HS-27A (cell line): ENCODE data around the gene ATRIP.

Experiments used
- DNase-seq: peaks from one replicate; pipeline ENCODE4 v3.0.0-alpha.2; 2012; ENCODE audit warnings: low read depth, missing footprints

ATRIP gene

GRCh38 chr3:48504051-48504946 lies 57.8 kb downstream of the ATRIP start, which contains the start of gene SHISA5:
TSS of gene SHISA5 (minus strand) at chr3:48504174. CDS start at chr3:48504094, 80 bp downstream.
- no peak for DNase-seq

- no peak for DNase-seq
Observed at GRCh38 chr3:48505146-48505545, 58.6 kb downstream of the ATRIP start.

- no peak for DNase-seq
Observed at GRCh38 chr3:48505968-48506504, 59.5 kb downstream of the ATRIP start.

GRCh38 chr3:48507256-48508061 lies 60.9 kb downstream of the ATRIP start:
- peak; percentile 40 for DNase-seq

DNA sequence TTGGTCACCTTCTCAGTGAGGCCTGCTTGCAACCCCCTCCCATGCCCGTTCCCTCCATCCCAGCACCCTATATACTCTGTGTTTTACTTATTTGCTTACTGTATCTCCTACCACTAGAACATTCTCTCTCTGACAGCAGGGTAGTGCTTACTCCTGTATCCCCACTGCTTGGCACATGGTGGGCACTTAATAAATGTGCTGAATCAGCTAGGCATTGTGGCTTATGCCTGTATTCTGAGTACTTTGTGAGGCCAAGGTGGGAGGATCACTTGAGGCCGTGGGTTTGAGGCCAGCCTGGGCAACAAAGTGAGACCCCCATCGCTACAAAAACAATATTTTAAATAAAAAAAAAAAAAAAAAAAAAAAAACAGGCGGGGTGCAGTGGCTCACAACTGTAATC lies 65.0 kb downstream of the ATRIP start:
- no peak for DNase-seq

DNA sequence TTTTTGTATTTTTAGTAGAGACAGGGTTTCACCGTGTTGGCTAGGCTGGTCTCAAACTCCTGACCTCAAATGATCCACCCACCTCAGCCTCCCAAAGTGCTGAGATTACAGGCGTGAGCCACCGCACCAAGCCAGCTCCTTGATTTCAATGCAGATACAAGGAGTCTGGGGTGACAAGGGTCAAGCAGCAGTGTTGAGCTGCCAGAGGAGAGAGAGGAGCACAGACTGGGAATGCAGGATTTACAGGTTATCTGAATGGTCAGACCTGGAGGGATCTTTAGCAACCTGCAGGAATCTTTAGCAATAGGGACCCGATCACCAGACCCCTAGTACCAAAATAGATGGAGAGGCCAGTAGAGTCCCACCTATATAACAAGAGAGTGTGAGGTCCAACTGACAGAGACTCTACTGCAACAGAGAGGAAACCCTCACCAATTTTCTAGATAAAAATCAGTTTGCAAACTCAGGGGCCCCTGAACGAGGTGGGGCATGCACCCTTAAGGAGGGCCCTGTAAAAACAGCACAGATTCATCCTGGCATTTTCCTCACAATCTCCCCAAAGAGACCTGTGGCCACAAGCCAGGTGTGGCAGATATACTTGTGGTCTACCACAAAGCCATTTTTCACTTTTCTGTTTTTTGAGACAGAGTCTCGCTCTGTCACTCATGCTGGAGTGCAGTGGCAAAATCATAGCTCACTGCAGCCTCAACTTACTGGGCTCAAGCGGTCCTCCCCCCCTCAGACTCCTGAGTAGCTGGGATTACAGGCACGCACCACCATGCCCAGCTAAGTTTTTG lies 68.1 kb downstream of the ATRIP start:
- no peak for DNase-seq
